ENCODE data around the gene SMIM8. TPM values are rescaled to one million over a fixed set of nuclear protein-coding genes. Genes with fewer than 3 reads are reported as not detected.

The SMIM8 gene
- total RNA-seq, 1 experiment from 2014 or later: 6.6 TPM

- Histone ChIP-seq H4K8ac (replicated peaks; ENCODE audit: insufficient read length, low read depth, low read length) (no peak overlapping the region), H3K4ac (ENCODE audit: low read depth, low read length) (no peak overlapping the region), H3K14ac (ENCODE audit: insufficient read depth, low read length) (no peak overlapping the region), H3K9ac (ENCODE audit: extremely low read depth, insufficient read length, low read length) (no peak overlapping the region), H2BK20ac (ENCODE audit: low read depth, low read length, poor library complexity, severe bottlenecking) (no peak overlapping the region), H3K27ac (ENCODE audit: insufficient read length, low read depth, low read length) (no peak overlapping the region), H3K23ac (ENCODE audit: insufficient read length, low read depth, low read length) (no peak overlapping the region), H4K91ac (ENCODE audit: insufficient read length, low read depth, low read length) (no peak overlapping the region), H2BK120ac (ENCODE audit: low read depth, low read length, poor library complexity, severe bottlenecking) (no peak overlapping the region), H2BK15ac (ENCODE audit: low read depth, low read length) (no peak overlapping the region), H3K27me3 (ENCODE audit: insufficient read depth, low read length) (no peaks in the 10 kb centered on the region), H2BK5ac (ENCODE audit: insufficient read length, low read length) (no peak overlapping the region), H3K79me1 (ENCODE audit: insufficient read depth, low read depth, low read length, poor library complexity, severe bottlenecking) (no peaks in the 10 kb centered on the region), H3K4me2 (ENCODE audit: insufficient read depth, insufficient read length, low read length) (no peak overlapping the region), H2BK12ac (ENCODE audit: insufficient read length, low read depth, low read length) (no peak overlapping the region), H3T11ph (ENCODE audit: low read length) (no peak overlapping the region), H3K79me2 (ENCODE audit: insufficient read depth, low read length) (no peaks in the 10 kb centered on the region), H2AK5ac (ENCODE audit: insufficient read length, low read length) (no peak overlapping the region), H3K4me1 (ENCODE audit: insufficient read depth, low read length) (peaks cover 2% of the 10 kb centered on the region; the same call in 1 of the 2 replicates), H2AFZ (ENCODE audit: low read length) (no peak overlapping the region), H4K20me1 (ENCODE audit: control insufficient read depth, insufficient read depth, insufficient read length) (no peaks in the 10 kb centered on the region), H3K23me2 (ENCODE audit: insufficient read length, low read depth, low read length, poor library complexity, severe bottlenecking) (no peaks in the 10 kb centered on the region), H3K56ac (ENCODE audit: insufficient read length, low read depth, low read length) (no peak overlapping the region), H3K9me3 (ENCODE audit: control insufficient read depth, low read depth, low read length) (no peaks in the 10 kb centered on the region), H4K5ac (ENCODE audit: insufficient read length, low read depth, low read length) (no peak overlapping the region), H3K18ac (ENCODE audit: insufficient read length, low read depth, low read length) (no peak overlapping the region)
- Mint-ChIP-seq H3K27me3 (ENCODE audit: low read depth) (no peaks in the 10 kb centered on the region; the same call in 1 of the 2 replicates), H3K36me3 (ENCODE audit: insufficient read depth in 1 of 3, low read depth in 3 of 3) (no peaks in the 10 kb centered on the region), H3K27ac (no peak overlapping the region), H3K4me1 (peaks cover 0 to 6% of the 10 kb centered on the region in 2 experiments; a peak in 2 of 4 replicates), H3K9me3 (no peaks in the 10 kb centered on the region), H3K4me3 (no peak overlapping the region)
- WGBS (ENCODE audit: extremely low coverage, insufficient read length, low lambda C conversion rate): no CpG with 5 or more reads among the region's 3 CpGs
- TF ChIP-seq CTCF (conservative IDR thresholded peaks at IDR 0.05): no peak
- DNase-seq: no peak
Observed at GRCh38 chr6:87283461-87283860, 38.9 kb upstream of the SMIM8 start.

Data from H9 (cell line).